GM12874 (cell line): ENCODE results near the gene NRG2.

ENCODE experiments used
- CTCF ChIP-seq: IDR thresholded peaks from 2 replicates; pipeline ENCODE4 v1.5.1; 2011; ENCODE audit warnings: low read depth, mild to moderate bottlenecking, control low read depth, low read length, moderate library complexity; ENCODE audit not compliant: insufficient read depth

The NRG2 gene

DNA sequence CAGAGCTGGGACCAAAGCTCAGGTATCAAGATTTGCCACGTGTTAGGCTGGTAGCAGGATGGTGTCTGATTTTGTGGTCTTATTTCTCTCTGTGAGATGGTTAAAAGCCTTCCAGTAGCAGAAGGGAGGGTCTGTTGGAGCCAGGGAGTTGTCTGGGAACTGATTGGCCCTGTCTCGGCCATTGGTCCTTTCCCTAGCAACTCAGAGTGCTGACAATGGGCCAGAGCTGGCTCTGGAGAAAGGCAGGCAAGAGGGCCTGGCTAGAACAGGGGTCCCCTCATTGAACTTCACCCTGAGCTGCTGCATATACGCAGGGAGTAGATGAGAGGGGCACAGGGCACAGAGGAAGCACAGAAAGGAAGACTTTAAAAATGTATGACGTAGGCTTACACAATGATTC is 154.7 kb downstream of the NRG2 start:
- TF ChIP-seq CTCF, result no peak

- no peak for TF ChIP-seq CTCF
These were observed 156.9 kb downstream of the NRG2 start for GRCh38 chr5:139886213-139886612.

- no peak for TF ChIP-seq CTCF
These were observed 157.3 kb downstream of the NRG2 start for GRCh38 chr5:139885857-139886208.

DNA sequence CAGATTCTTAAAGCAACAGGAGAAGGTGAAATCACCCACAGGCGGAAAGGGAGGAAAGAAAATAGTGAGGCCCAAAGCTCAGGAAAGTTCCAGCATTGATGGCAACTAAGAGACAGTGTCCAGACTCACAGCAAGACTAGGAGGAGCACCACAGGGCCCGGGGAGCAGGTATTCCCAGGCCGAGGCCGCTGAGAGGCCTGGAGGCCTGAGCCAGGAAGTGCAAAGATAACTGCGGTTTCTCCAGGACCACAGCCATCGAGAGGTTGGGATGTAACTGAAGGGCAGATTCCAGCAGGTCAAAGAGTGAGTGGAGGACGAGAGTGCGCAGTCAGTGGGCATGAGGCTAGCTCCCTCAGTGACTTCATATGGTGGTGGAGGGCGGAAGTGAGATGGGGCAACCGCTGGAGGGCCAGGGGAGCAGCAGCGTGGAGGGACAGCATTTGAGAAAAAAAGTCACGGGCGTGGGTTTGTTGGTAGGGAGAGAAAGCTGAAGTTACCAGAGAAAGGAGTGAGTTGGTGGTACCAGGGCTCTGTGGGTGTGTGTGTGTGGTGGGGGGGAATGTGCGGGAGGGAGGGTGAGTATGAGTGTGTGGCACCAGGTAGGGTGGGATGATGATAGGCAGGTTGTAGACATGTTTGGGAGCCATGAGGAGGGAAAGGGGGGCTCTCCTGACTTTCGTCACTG is 157.8 kb downstream of the NRG2 start:
- TF ChIP-seq CTCF, result no peak

DNA sequence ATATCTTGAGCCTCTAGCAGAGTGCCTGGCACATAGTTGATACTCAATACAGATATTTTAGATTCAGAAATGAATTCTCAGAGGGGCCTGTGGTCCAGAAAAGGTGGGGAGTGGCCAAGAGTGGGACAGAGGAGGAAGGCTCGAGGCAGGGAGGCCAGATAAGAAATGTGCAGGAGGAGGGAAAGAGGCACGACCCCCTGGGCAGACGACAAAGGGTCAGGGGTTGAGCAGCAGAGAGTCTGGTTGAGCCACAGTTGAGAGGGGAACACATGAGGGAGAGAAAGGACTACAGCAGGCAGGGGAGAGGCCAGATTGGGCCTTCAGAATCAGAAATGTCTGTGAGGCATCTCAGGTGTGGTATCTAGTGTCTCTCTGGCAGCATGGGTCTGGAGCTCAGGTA is 158.4 kb downstream of the NRG2 start:
- TF ChIP-seq CTCF, result no peak

DNA sequence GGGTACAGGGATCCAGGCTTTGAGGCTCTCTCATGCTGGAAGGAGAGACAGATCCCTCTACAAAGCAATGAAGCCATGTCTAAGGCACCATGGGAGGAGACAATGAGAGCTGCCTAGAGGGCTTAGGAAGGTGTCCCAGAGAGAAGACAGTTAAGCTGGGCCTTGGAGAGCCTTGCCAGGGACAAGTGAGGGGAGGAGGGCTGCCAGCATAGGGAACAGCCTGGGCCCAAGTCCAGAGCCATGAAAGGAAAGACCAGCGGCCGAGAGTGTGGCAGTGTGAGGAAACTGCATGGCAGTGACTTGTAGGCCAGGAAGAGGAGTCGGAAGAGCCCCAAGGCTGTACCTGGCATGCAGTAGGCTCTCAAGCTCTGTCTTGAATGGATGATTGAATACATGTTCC is 159.0 kb downstream of the NRG2 start:
- TF ChIP-seq CTCF, result no peak

DNA sequence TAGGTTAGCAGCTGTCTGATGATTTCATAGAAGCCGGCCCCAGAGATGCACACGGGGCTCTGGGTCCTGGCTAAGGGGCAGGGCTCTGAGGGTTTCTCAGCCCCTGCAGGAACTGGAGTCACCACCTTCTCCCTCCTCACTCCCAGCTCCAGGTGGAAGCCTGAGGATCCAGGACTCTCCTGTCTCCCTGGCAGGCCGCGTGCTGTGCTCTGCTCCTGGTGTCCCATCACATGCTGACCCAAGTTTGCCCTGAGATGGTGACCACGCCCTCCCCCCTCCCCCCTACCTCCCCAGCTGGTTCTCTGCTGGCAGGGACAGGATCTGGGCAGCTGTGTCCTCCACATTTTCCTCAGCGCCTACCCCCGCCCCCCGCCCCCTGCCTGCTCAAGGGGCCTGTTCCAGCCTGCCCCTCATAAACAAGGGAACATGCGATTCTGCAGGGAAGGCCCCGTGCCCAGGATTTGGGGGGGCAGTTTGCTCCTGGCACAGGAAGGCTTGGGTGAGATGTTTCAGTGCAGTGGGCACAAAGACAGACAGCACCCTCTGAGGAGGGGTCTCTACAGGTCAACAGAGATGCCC is 160.0 kb downstream of the NRG2 start:
- TF ChIP-seq CTCF, result no peak
